Endometrial microvascular endothelial cells (primary cell): ENCODE measurements around the gene NRXN2. TPM values are rescaled to one million over a fixed set of nuclear protein-coding genes. Genes with fewer than 3 reads are reported as not detected.
"Not testable (repeated sequence)": the region's sequence is repeated elsewhere in the genome, so short reads cannot be mapped to it uniquely, and the experiment has no call there.

Experiments
- in situ Hi-C: cut with HindIII; loops from 2 replicates; pipeline ENCODE4 v1.10.0; 2017; ENCODE audit warnings: low sequenced_read_pairs, low pct_unique_long_range_greater_than_20kb; ENCODE audit errors: inconsistent ontology term
- total RNA-seq: library from RNA; depleted of rRNA; stranded (reverse); fragments of >200 nt; gene quantifications from one replicate; pipeline ENCODE4 v1.2.3, GENCODE V29; 2015; ENCODE audit errors: inconsistent ontology term

Gene NRXN2
- total RNA-seq, 1 donor from 2014 or later: not detected

- in situ Hi-C loops: no loop called here
Measured at GRCh38 chr11:64568041-64568571, 154.9 kb downstream of the NRXN2 start.

GRCh38 chr11:64566915-64567891 lies 155.8 kb downstream of the NRXN2 start:
- in situ Hi-C loops: no loop called here

- in situ Hi-C loops: no loop called here
Measured at GRCh38 chr11:64566042-64566914, 156.7 kb downstream of the NRXN2 start.

GRCh38 chr11:64564947-64565889 lies 157.8 kb downstream of the NRXN2 start:
- in situ Hi-C loops: no loop called here

GRCh38 chr11:64564419-64564818 lies 158.6 kb downstream of the NRXN2 start:
- in situ Hi-C loops: no loop called here

GRCh38 chr11:64563966-64564365 lies 159.0 kb downstream of the NRXN2 start:
- in situ Hi-C loops: no loop called here

- in situ Hi-C loops: no loop called here
Measured at GRCh38 chr11:64562723-64563351, 160.2 kb downstream of the NRXN2 start.

GRCh38 chr11:64561984-64562722 lies 160.8 kb downstream of the NRXN2 start:
- in situ Hi-C loops: no loop called here

GRCh38 chr11:64561429-64561828 lies 161.6 kb downstream of the NRXN2 start:
- in situ Hi-C loops: not testable (repeated sequence)

GRCh38 chr11:64560941-64561340 lies 162.1 kb downstream of the NRXN2 start:
- in situ Hi-C loops: no loop called here

GRCh38 chr11:64560139-64560771 lies 162.7 kb downstream of the NRXN2 start:
- in situ Hi-C loops: no loop called here

- in situ Hi-C loops: no loop called here
Measured at GRCh38 chr11:64559351-64560138, 163.5 kb downstream of the NRXN2 start.

GRCh38 chr11:64558869-64559268 lies 164.1 kb downstream of the NRXN2 start:
- in situ Hi-C loops: no loop called here

GRCh38 chr11:64558065-64558745 lies 164.8 kb downstream of the NRXN2 start:
- in situ Hi-C loops: no loop called here

GRCh38 chr11:64556721-64557250 lies 166.2 kb downstream of the NRXN2 start:
- in situ Hi-C loops: no loop called here
